SK-N-SH (cell line): Measurements from ENCODE around the gene S1PR5. TPM values are rescaled to one million over a fixed set of nuclear protein-coding genes. Genes with fewer than 3 reads are reported as not detected.

Experiments used
- CTCF ChIA-PET: fragments of 300-600, 350-600 bp; formaldehyde crosslinking; extraction: SDS; loops from one replicate; lab custom pipeline; 2021; lab: Yijun Ruan, JAX
- POLR2A ChIA-PET: fragments of 350-600 bp; sonication (Branson Sonifier 250); formaldehyde crosslinking; extraction: SDS; loops from one replicate; lab custom pipeline; 2020; ENCODE audit warnings: antibody characterized with exemption, inconsistent platforms; lab: Yijun Ruan, JAX
- DNase-seq: peaks from one replicate; pipeline ENCODE4 v3.0.0; 2012
- H2AFZ ChIP-seq: fragments of 200-600 bp; sonication (generic); 2 replicates; pipeline ENCODE4 v1.8.1; 2016; ENCODE audit warnings: antibody characterized with exemption, mild to moderate bottlenecking, low read depth
- H3F3A ChIP-seq: fragments of 200-600 bp; sonication (generic); replicated peaks from 2 replicates; pipeline ENCODE3; 2016; ENCODE audit warnings: antibody characterized with exemption, mild to moderate bottlenecking; ENCODE audit not compliant: insufficient read depth
- H3K27ac ChIP-seq, 2 experiments: fragments of 200-500 bp in 1 of 2; fragments of 200-600 bp in 1 of 2; sonication (Bioruptor generic) in 1 of 2; sonication (generic), shearing (Covaris generic) in 1 of 2; 2 replicates each; pipeline versions ENCODE4 v1.5.1 to v1.6.1; 2014 to 2016; ENCODE audit warnings: low read depth in 2 of 2, inconsistent platforms in 1 of 2, low read length in 1 of 2, mild to moderate bottlenecking in 1 of 2, mixed read lengths in 1 of 2
- H3K27me3 ChIP-seq: fragments of 200-600 bp; sonication (generic), shearing (Covaris generic); 2 replicates; pipeline ENCODE4 v1.6.1; 2016; ENCODE audit warnings: mixed run types; ENCODE audit not compliant: insufficient read depth
- H3K36me3 ChIP-seq, 2 experiments: fragments of 200-500 bp in 1 of 2; fragments of 200-600 bp in 1 of 2; sonication (Bioruptor generic) in 1 of 2; sonication (generic) in 1 of 2; replicated peaks in 1 of 2; 2 replicates each; pipeline versions ENCODE3 to v1.5.1; 2014 to 2016; ENCODE audit warnings: low read length in 1 of 2, mild to moderate bottlenecking in 1 of 2; ENCODE audit not compliant: insufficient read depth in 2 of 2, control insufficient read depth in 1 of 2
- H3K4me1 ChIP-seq, 2 experiments: fragments of 200-500 bp in 1 of 2; fragments of 200-600 bp in 1 of 2; sonication (Bioruptor generic) in 1 of 2; sonication (generic), shearing (Covaris generic) in 1 of 2; 2 replicates each; pipeline versions ENCODE4 v1.5.1 to v1.6.1; 2014 to 2016; ENCODE audit warnings: low read depth in 1 of 2, low read length in 1 of 2, mixed run types in 1 of 2; ENCODE audit not compliant: insufficient read depth in 2 of 2, control insufficient read depth in 1 of 2
- H3K4me2 ChIP-seq: fragments of 200-600 bp; sonication (generic), shearing (Covaris generic); 2 replicates; pipeline ENCODE4 v1.6.1; 2017; ENCODE audit warnings: mixed run types
- H3K4me3 ChIP-seq, 2 experiments: fragments of 200-500 bp in 1 of 2; fragments of 200-600 bp in 1 of 2; sonication (Bioruptor generic) in 1 of 2; sonication (generic), shearing (Covaris generic) in 1 of 2; 2 replicates each; pipeline versions ENCODE4 v1.5.1 to v1.8.1; 2014 to 2016; ENCODE audit warnings: low read depth in 2 of 2, inconsistent platforms in 1 of 2, low read length in 1 of 2, mild to moderate bottlenecking in 1 of 2, mixed read lengths in 1 of 2, moderate library complexity in 1 of 2
- H3K79me2 ChIP-seq: fragments of 200-600 bp; sonication (generic); 2 replicates; pipeline ENCODE4 v1.8.1; 2017; ENCODE audit warnings: mild to moderate bottlenecking; ENCODE audit not compliant: insufficient read depth
- H3K9ac ChIP-seq: fragments of 200-600 bp; sonication (generic); 2 replicates; pipeline ENCODE4 v1.6.1; 2017; ENCODE audit warnings: mixed run types
- H3K9me2 ChIP-seq: fragments of 200-600 bp; sonication (generic); 2 replicates; pipeline ENCODE4 v1.6.1; 2017; ENCODE audit warnings: mixed run types
- H3K9me3 ChIP-seq: fragments of 200-600 bp; sonication (generic); 2 replicates; pipeline ENCODE4 v1.6.1; 2017; ENCODE audit warnings: mixed run types, mild to moderate bottlenecking, moderate library complexity
- H4K20me1 ChIP-seq: fragments of 200-600 bp; sonication (generic); 2 replicates; pipeline ENCODE4 v1.6.1; 2017; ENCODE audit warnings: mild to moderate bottlenecking, mixed run types; ENCODE audit not compliant: insufficient read depth
- EZH2phosphoT487 ChIP-seq: fragments of 200-600 bp; sonication (generic); IDR thresholded peaks from 2 replicates; pipeline ENCODE4 v1.6.1; 2017; ENCODE audit warnings: low read depth, mixed run types, mild to moderate bottlenecking, antibody characterized with exemption, moderate library complexity, borderline replicate concordance
- FOSL2 ChIP-seq: IDR thresholded peaks from 2 replicates; pipeline ENCODE4 v1.4.0; 2012; ENCODE audit warnings: low read depth, mild to moderate bottlenecking, moderate library complexity, borderline replicate concordance
- FOXJ3 ChIP-seq: sonication (generic); formaldehyde crosslinking; IDR thresholded peaks from 2 replicates; pipeline ENCODE4 v1.5.1; 2020; ENCODE audit warnings: mild to moderate bottlenecking, missing genetic modification reagents
- FOXM1 ChIP-seq: IDR thresholded peaks from 2 replicates; pipeline ENCODE4 v1.4.0; 2012; ENCODE audit warnings: low read depth, mild to moderate bottlenecking
- JUND ChIP-seq: IDR thresholded peaks from 2 replicates; pipeline ENCODE4 v1.4.0; 2012
- MEF2A ChIP-seq: IDR thresholded peaks from 2 replicates; pipeline ENCODE4 v1.4.0; 2012; ENCODE audit warnings: low read depth, borderline replicate concordance
- MXI1 ChIP-seq: IDR thresholded peaks from 2 replicates; pipeline ENCODE4 v1.6.1; 2012; ENCODE audit warnings: mild to moderate bottlenecking, low read depth, low read length, improper control_type of control experiment
- NFIC ChIP-seq: IDR thresholded peaks from 2 replicates; pipeline ENCODE4 v1.4.0; 2012; ENCODE audit warnings: borderline replicate concordance
- POLR2AphosphoS5 ChIP-seq: IDR thresholded peaks from 2 replicates; pipeline ENCODE4 v1.6.1; 2012; ENCODE audit warnings: low read depth, low read length
- RAD21 ChIP-seq: IDR thresholded peaks from 2 replicates; pipeline ENCODE4 v1.6.1; 2012; ENCODE audit warnings: mild to moderate bottlenecking, low read length
- RFX5 ChIP-seq: IDR thresholded peaks from 2 replicates; pipeline ENCODE4 v1.6.1; 2012; ENCODE audit warnings: mild to moderate bottlenecking, improper control_type of control experiment, low read length
- RXRA ChIP-seq: IDR thresholded peaks from 2 replicates; pipeline ENCODE4 v1.4.0; 2012; ENCODE audit warnings: low read depth, mild to moderate bottlenecking, borderline replicate concordance
- SIN3A ChIP-seq: IDR thresholded peaks from 2 replicates; pipeline ENCODE4 v1.6.1; 2012; ENCODE audit warnings: low read depth, mild to moderate bottlenecking, low read length, moderate library complexity, borderline replicate concordance
- SMC3 ChIP-seq: IDR thresholded peaks from 2 replicates; pipeline ENCODE4 v1.6.1; 2012; ENCODE audit warnings: low read depth, low read length, improper control_type of control experiment
- TCF12 ChIP-seq: IDR thresholded peaks from 2 replicates; pipeline ENCODE4 v1.4.0; 2012
- USF1 ChIP-seq: IDR thresholded peaks from 2 replicates; pipeline ENCODE4 v1.4.0; 2012; ENCODE audit warnings: low read depth, borderline replicate concordance
- WGBS: methylation state at CpG from one replicate; pipeline ENCODE4 v1.1.6; 2017; ENCODE audit warnings: low lambda C conversion rate; 5-methylcytosine and 5-hydroxymethylcytosine counted together
- polyA plus RNA-seq, 3 experiments: library from polyadenylated mRNA; depleted of rRNA; stranded (reverse); fragments of >200 nt; gene quantifications; 2 replicates each; pipeline ENCODE4 v1.2.3, GENCODE V29; 2012

S1PR5 gene
- polyA plus RNA-seq, 1 of the 3 experiments (the other 2 are of a cell fraction), result 0.36 TPM

GRCh38 chr19:10519421-10519820, 2.2 kb upstream of the S1PR5 start:
- Histone ChIP-seq H2AFZ (no peak overlapping the region), H3K27ac (no peak overlapping the region), H3K4me3 (no peak overlapping the region), H4K20me1 (no peaks in the 10 kb centered on the region), H3K4me2 (no peak overlapping the region), H3F3A (no peaks in the 10 kb centered on the region), H3K36me3 (no peaks in the 10 kb centered on the region), H3K27me3 (peaks cover 4% of the 10 kb centered on the region; the same call in 1 of the 2 replicates), H3K79me2 (no peaks in the 10 kb centered on the region), H3K4me1 (no peaks in the 10 kb centered on the region; a peak in 1 of 4 replicates), H3K9ac (no peak overlapping the region), H3K9me3 (no peaks in the 10 kb centered on the region), H3K9me2 (no peaks in the 10 kb centered on the region)
- WGBS, result 56% methylated on average over 7 of the region's 7 CpGs
- ChIA-PET POLR2A (no interaction called here), CTCF (interaction anchor here (1.4 to 3.6 kb wide), 3 partner anchors 9 to 103 kb away, joined by 3 to 20 read pairs (median 5); no protein-coding TSS in a partner anchor)
- no peak for DNase-seq
- TF ChIP-seq NFIC (no peak), SMC3 (no peak), RAD21 (no peak), RFX5 (no peak), EZH2phosphoT487 (no peak), TCF12 (no peak), MEF2A (no peak), FOXM1 (no peak), JUND (no peak), FOXJ3 (no peak), USF1 (no peak), SIN3A (no peak)

GRCh38 chr19:10518444-10519361, 1.5 kb upstream of the S1PR5 start:
- Histone ChIP-seq H3F3A (no peaks in the 10 kb centered on the region), H3K9me2 (no peaks in the 10 kb centered on the region), H3K4me3 (peak overlapping the region in 1 of 2 experiments; percentile 58; a peak in 1 of 4 replicates), H2AFZ (peak overlapping the region; percentile 78; the same call in 1 of the 2 replicates), H3K79me2 (no peaks in the 10 kb centered on the region), H3K9me3 (no peaks in the 10 kb centered on the region), H3K9ac (no peak overlapping the region), H3K4me1 (no peaks in the 10 kb centered on the region; a peak in 1 of 4 replicates), H3K27ac (no peak overlapping the region), H4K20me1 (no peaks in the 10 kb centered on the region), H3K4me2 (peak overlapping the region; percentile 79), H3K36me3 (no peaks in the 10 kb centered on the region), H3K27me3 (peaks cover 11% of the 10 kb centered on the region; the same call in 1 of the 2 replicates)
- WGBS, result 28% methylated on average over 21 of the region's 33 CpGs
- DNase-seq, result peak; percentile 51
- TF ChIP-seq MXI1 (no peak), EZH2phosphoT487 (no peak), RXRA (no peak), FOXM1 (no peak), POLR2AphosphoS5 (no peak), FOSL2 (no peak)
- ChIA-PET POLR2A (no interaction called here), CTCF (interaction anchor here (1.4 to 3.6 kb wide), 3 partner anchors 9 to 102 kb away, joined by 3 to 20 read pairs (median 5); no protein-coding TSS in a partner anchor)
